Lower leg skin (tissue), 4 donors: ENCODE data around the gene CAMK2A. TPM values are rescaled to one million over a fixed set of nuclear protein-coding genes. Genes with fewer than 3 reads are reported as not detected.

Experiments used
- DNase-seq, 2 donors: peaks; one replicate each; pipeline ENCODE4 v3.0.0-alpha.2; 2019; ENCODE audit warnings: low spot score in 2 of 2
- H3K4me3 ChIP-seq: fragments of 200-600 bp; sonication (generic); 2 replicates; pipeline ENCODE4 v1.5.1; 2017; ENCODE audit warnings: mild to moderate bottlenecking, low read depth; ENCODE audit not compliant: poor library complexity, severe bottlenecking
- POLR2A ChIP-seq, 2 donors: fragments of 450-650 bp; IDR thresholded peaks; one replicate each; pipeline ENCODE4 v1.6.1; 2016 to 2017; ENCODE audit warnings: antibody characterized with exemption in 2 of 2, mild to moderate bottlenecking in 1 of 2, moderate library complexity in 1 of 2
- WGBS, 2 donors: methylation state at CpG; one replicate each; pipeline ENCODE4 v1.1.5; 2018; 5-methylcytosine and 5-hydroxymethylcytosine counted together
- intact Hi-C: fragments of 100-400 bp; cut with DNase I; formaldehyde crosslinking; loops from one replicate; pipeline ENCODE4 v1.15.0; 2023; ENCODE audit warnings: low total_unique reads
- total RNA-seq, 4 donors: library from RNA; depleted of rRNA; stranded (reverse); fragments of >200 nt; gene quantifications; one replicate each; pipeline ENCODE4 v1.1.0, GENCODE V29; 2016
- TF ChIP-seq, protein P1 (sequence below), 3 donors: fragments of 450-650 bp; IDR thresholded peaks; one replicate each; pipeline ENCODE4 v1.5.1; 2016; ENCODE audit warnings: antibody characterized with exemption in 3 of 3, mild to moderate bottlenecking in 3 of 3, moderate library complexity in 2 of 3

Gene CAMK2A
- total RNA-seq, 4 donors from 2014 or later = 0.23 TPM; not detected in 3

DNA sequence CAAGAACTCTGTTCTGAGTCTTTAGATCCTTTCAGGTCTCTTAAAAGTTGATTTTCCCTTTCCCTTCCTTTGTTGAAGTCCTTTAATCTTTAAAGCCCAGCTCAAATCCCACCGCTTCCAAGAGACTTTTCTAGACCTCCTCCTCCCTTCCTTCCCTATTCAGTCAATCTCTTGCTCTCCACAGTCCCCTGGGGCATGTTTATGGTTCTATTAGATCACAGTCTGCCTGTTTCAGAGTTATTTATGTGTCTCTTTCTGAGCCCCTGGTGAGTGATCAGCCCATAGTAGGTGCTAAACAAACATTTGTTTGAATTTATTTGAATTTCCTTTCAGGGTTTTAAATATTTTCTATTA, 20.3 kb upstream of the CAMK2A start:
- intact Hi-C loops = no loop called here
- DNase-seq = no peak
- 81 to 91% methylated on average over 1 of the region's 1 CpG for WGBS, 2 donors
- no peak overlapping the region for H3K4me3 ChIP-seq
- TF ChIP-seq, protein P1, sequence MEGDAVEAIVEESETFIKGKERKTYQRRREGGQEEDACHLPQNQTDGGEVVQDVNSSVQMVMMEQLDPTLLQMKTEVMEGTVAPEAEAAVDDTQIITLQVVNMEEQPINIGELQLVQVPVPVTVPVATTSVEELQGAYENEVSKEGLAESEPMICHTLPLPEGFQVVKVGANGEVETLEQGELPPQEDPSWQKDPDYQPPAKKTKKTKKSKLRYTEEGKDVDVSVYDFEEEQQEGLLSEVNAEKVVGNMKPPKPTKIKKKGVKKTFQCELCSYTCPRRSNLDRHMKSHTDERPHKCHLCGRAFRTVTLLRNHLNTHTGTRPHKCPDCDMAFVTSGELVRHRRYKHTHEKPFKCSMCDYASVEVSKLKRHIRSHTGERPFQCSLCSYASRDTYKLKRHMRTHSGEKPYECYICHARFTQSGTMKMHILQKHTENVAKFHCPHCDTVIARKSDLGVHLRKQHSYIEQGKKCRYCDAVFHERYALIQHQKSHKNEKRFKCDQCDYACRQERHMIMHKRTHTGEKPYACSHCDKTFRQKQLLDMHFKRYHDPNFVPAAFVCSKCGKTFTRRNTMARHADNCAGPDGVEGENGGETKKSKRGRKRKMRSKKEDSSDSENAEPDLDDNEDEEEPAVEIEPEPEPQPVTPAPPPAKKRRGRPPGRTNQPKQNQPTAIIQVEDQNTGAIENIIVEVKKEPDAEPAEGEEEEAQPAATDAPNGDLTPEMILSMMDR (IDR thresholded peaks at IDR 0.05) = no peak
- no peak for TF ChIP-seq POLR2A (IDR thresholded peaks at IDR 0.05)

DNA sequence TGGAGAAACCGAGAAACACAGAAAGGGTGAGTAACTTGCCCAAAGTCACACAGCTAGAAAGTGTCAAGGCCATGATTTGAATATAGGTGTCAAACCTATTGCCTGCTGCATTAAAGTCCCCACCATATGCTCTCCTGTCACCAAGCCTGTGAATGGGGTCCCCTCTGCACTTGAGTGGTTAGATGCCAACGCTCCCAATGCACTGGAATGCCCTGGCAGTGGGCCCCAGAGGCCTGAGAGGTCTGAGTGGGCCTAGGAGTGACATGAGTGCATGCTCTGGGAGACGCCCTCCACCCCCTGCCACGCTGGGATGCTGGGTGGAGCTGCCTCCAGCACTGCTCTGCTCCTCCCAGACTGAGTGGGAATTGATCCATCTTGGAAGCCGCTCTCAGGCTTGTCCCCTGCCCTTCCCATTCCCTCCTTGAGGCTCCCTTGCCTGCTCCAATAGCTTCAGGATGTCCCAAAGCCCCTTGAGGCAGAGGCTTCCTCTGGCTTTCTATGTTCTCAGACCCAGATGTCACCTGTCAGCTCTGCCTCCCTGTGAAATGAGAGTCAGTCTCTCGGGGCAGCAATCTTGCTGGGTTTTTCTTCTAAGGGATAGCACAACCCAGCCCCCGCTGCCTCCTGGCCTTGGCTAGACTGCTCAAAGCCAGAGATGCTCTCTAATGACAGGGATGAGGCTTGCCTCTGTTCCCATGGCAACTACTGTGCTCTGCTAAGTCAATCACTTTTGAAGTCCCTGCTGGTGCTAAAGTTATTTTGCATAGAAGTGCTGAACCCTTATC, 19.7 kb upstream of the CAMK2A start:
- TF ChIP-seq, protein P1 (IDR thresholded peaks at IDR 0.05) = no peak
- no peak for TF ChIP-seq POLR2A (IDR thresholded peaks at IDR 0.05)
- no peak overlapping the region for H3K4me3 ChIP-seq
- WGBS, 2 donors = 42 to 61% methylated on average over 7 of the region's 7 CpGs
- DNase-seq = no peak
- intact Hi-C loops = no loop called here

DNA sequence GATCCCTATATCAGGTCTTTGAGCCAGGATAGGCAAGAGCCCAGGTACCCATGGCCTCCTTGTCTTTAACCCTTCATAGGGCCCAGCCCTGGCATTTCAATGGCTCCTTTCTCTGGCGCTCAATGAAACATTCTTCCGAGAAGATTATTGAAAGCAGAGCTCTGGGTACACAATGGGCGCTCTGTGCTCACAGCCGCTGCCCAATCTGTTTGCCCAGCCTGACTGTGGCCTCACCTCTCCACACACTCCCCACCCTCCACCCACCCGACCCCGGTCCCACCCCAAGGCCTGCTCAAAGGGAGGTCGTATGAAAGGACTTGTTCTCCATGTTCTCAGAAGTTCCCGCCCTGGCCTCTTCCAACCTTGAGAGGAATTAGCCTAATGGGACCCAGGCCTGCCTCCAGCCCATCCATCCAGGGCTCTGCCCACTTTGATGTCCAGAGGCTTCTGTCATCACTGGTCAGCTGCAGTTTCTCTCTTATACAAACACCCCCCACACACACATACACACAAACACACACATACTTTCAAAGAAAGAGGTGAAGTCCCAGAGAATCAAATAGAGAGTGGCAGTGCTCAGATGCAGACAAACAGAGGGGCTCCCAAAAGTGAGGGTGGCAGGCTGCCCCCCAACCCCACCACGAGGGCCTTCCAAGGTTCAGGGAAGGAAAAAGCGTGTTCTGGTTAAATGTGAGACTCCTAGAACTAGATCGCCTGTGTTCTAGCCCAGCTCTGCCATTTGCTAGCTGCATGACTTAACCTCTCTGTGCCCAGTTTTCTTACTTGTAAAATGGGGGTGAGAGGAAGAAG, 18.2 kb upstream of the CAMK2A start:
- TF ChIP-seq POLR2A (IDR thresholded peaks at IDR 0.05) = no peak
- TF ChIP-seq, protein P1 (IDR thresholded peaks at IDR 0.05) = no peak
- WGBS, 2 donors = 75 to 78% methylated on average over 11 of the region's 11 CpGs
- no peak overlapping the region for H3K4me3 ChIP-seq
- no peak for DNase-seq
- intact Hi-C loops = no loop called here

DNA sequence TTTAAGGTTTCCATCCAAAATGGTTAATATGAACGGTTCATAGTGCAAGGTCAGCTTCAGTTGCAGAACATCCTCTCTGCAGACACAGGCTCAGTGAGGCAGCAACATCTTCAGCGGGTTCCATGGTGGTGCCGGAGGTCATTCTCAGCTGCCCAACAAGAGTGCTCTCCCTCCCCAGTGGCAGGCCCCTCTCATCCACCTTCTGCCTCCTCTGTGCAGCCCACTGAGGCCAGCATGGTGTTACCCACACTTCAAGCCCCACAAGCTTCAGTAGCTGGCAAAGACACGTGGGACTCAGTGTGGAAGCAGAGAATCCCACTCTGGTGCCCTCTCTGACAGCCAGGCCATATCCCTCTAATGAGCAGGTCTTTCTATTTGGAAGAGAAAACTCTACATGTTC, 17.2 kb upstream of the CAMK2A start:
- DNase-seq = no peak
- WGBS, 2 donors = 93 to 97% methylated on average over 4 of the region's 4 CpGs
- H3K4me3 ChIP-seq = no peak overlapping the region
- TF ChIP-seq, protein P1 (IDR thresholded peaks at IDR 0.05) = no peak
- TF ChIP-seq POLR2A (IDR thresholded peaks at IDR 0.05) = no peak
- intact Hi-C loops = no loop called here

DNA sequence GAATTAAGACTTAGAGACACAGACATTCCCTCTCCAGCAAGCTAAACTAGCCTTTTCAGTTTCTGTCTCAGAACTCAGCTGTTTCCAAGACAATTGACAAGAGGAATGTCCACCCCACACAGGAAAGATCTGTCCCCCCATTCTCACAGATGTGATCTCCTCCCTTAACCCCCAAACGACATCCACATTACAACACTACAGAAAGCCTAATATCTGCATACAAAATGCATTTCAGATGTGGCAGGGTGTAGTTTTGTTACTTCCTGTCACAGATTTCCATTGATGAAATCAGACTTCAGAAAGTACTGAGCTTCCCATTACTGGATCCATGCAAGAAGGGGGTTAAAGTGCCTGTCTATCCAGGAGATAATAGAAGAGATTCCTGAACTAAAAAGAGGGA, 16.0 kb upstream of the CAMK2A start:
- H3K4me3 ChIP-seq = no peak overlapping the region
- 30 to 39% methylated on average over 1 of the region's 1 CpG for WGBS, 2 donors
- intact Hi-C loops = no loop called here
- no peak for DNase-seq
- TF ChIP-seq, protein P1 (IDR thresholded peaks at IDR 0.05) = no peak
- no peak for TF ChIP-seq POLR2A (IDR thresholded peaks at IDR 0.05)
